NCI-H2081 (cell line): ENCODE results near the gene GNA15.

ENCODE experiments used
- DNase-seq, 2 experiments: peaks; one replicate each; lab custom pipeline; 2025; lab: John Stamatoyannopoulos, UW

GNA15 gene

DNA sequence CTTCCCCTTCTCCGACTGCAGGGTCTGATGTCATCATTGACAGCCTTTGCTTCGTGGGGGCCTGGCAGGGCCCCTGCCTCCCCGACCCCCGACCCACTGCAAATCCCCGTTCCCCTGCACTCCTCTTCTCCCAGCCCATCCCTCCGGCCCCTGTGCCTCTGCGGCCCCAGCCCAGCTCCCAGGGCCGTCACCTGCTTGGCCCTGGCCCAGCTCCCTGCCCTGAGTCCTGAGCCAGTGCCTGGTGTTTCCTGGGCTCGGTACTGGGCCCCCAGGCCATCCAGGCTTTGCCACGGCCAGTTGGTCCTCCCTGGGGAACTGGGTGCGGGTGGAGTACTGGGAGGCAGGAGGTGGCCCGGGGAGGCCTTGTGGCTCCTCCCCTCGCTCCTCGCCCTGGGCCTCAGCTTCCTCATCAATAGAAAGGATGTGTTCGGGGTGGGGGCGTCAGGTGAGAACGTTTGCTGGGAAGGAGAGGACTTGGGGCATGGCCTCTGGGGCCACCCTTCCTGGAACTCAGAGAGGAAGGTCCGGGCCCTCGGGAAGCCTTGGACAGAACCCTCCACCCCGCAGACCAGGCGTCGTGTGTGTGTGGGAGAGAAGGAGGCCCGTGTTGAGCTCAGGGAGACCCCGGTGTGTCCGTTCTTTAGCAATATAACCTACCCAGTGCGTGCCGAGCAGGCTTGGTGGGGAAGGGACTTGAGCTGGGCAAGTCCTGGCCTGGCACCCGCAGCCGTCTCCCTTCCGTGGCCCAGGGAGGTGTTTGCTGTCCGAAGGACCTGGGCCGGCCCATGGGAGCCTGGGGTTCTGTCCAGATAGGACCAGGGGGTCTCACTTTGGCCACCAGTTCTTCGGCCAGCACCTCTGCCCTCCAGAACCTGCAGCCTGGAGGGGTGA is 72.7 kb downstream of the GNA15 start:
- no peak for DNase-seq

DNA sequence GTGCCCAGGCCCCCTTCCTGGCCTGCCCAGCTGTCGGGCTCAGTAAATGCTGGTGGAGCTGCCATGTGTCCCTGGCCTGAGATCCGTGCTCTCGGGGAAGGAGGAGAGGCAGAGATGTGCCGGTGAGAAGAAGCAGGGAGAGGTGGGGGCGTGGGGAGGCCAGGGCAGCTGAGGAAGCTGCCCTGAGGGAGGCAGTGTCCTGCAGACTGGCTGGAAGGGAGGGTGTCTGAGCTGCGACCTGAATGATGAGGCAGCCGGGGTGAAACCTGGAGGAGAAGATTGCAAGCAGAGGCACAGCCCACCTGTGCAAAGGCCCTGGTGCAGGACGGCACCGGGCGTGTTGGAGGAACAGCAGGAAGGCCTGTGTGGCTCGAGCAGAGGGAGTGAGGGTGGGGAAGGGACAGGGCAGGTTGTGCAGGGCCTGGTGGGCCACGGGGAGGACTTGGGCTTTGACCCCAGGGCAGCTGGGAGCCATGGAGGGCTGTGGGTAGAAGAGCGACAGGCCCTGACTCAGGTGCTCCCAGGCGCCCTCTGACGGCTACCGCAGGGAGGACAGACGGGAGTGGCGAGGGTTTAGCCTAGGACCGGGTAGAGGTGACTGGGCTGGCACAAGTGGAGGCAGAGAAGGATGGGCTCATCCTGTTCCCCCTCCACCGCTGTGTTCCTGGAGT is 74.6 kb downstream of the GNA15 start:
- DNase-seq = peak; percentile 20 to 39

DNA sequence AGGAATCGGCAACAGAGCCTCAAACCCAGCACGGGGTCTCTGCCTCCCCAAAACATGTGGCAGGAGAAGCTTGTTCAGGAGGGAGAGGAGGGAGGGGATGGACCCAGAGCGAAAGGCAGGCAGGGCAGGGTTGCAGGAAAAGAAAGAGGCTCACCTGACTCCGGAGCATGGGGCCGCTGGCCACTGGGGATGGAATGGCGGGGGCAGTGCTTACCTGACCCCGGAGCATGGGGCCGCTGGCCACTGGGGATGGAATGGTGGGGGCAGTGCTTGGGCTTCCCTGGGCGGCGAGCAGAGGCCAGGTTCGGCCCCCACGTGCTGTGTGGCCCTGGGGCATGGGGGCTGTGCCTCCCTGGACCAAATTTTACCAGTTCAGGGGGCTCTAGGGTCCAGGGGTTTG is 75.4 kb downstream of the GNA15 start:
- DNase-seq = no peak

DNA sequence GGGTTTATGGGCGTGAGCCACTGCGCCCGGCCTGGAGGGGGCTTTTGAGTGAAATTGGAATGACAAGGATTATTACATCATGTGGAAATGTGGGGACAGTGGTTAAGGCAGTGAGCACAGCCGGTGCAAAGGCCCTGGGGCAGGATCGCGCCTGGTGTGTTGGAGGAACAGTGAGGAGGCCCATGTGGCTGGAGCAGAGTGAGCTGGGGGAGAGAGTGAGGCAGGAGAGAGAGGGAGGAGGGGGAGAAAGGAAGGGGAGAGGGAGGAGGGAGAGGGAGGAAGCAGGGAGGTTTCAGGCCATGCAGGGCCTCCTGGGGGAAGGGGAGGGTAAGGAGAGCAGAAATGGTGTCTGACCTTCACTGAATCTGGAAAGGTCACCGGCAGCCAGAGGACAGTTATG is 77.3 kb downstream of the GNA15 start:
- no peak for DNase-seq
